ENCODE measurements around the gene GRIK1. TPM values are rescaled to one million over a fixed set of nuclear protein-coding genes. Genes with fewer than 3 reads are reported as not detected.

The GRIK1 gene
- total and polyA plus RNA-seq, 12 donors = not detected

- Histone ChIP-seq H3K36me3 (no peaks in the 10 kb centered on the region), H3K4me1 (peaks cover 0 to 10% (median 7%) of the 10 kb centered on the region in 9 donors), H3K9me3 (no peaks in the 10 kb centered on the region), H3K4me3 (no peak overlapping the region), H3K27ac (no peak overlapping the region), H3K27me3 (peaks cover 0 to 48% (median 33%) of the 10 kb centered on the region in 7 donors)
- no peak for DNase-seq
- TF ChIP-seq CTCF (IDR thresholded peaks at IDR 0.05) = peak in 4 of 9 donors; percentile 33 to 51 (median 36)
- 54 to 67% methylated on average over 4 of the region's 4 CpGs for WGBS, 2 donors
- no peak for ATAC-seq
- intact Hi-C loops (cut with DNase I) = no loop called here
Measured at GRCh38 chr21:29943885-29944284, 4.1 kb upstream of the GRIK1 start.

- H3K9me3 ChIP-seq = no peaks in the 10 kb centered on the region
- no peak overlapping the region for H3K27ac ChIP-seq
- H3K27me3 ChIP-seq = peaks cover 0 to 67% (median 52%) of the 10 kb centered on the region in 7 donors
- no peak for DNase-seq
- H3K4me3 ChIP-seq = no peak overlapping the region
- no peaks in the 10 kb centered on the region for H3K36me3 ChIP-seq
- intact Hi-C loops (cut with DNase I) = no loop called here
- H3K4me1 ChIP-seq = peaks cover 0 to 11% (median 9%) of the 10 kb centered on the region in 9 donors
- WGBS, 2 donors = 95 to 96% methylated on average over 1 of the region's 1 CpG
- no peak for ATAC-seq
- no peak for TF ChIP-seq CTCF (IDR thresholded peaks at IDR 0.05)
Measured at GRCh38 chr21:29942034-29942433, 2.2 kb upstream of the GRIK1 start.

GRCh38 chr21:29940991-29941390 lies 1.2 kb upstream of the GRIK1 start:
- H3K4me3 ChIP-seq = no peak overlapping the region
- 47% methylated on average over 2 of the region's 2 CpGs for WGBS, 2 donors
- H3K4me1 ChIP-seq = peaks cover 0 to 11% (median 9%) of the 10 kb centered on the region in 9 donors
- H3K27ac ChIP-seq = no peak overlapping the region
- H3K27me3 ChIP-seq = peaks cover 0 to 77% (median 60%) of the 10 kb centered on the region in 7 donors
- ATAC-seq = no peak
- DNase-seq = no peak
- H3K9me3 ChIP-seq = no peaks in the 10 kb centered on the region
- no peak for TF ChIP-seq CTCF (IDR thresholded peaks at IDR 0.05)
- intact Hi-C loops (cut with DNase I) = no loop called here
- no peaks in the 10 kb centered on the region for H3K36me3 ChIP-seq

- Histone ChIP-seq H3K27ac (no peak overlapping the region), H3K4me3 (no peak overlapping the region), H3K27me3 (peaks cover 0 to 82% (median 60%) of the 10 kb centered on the region in 7 donors), H3K4me1 (peaks cover 0 to 11% (median 9%) of the 10 kb centered on the region in 9 donors), H3K36me3 (no peaks in the 10 kb centered on the region), H3K9me3 (no peaks in the 10 kb centered on the region)
- ATAC-seq (no peak), DNase-seq (no peak)
- WGBS, 2 donors = 16 to 18% methylated on average over 6 of the region's 6 CpGs
- intact Hi-C loops (cut with DNase I) = no loop called here
- no peak for TF ChIP-seq CTCF (IDR thresholded peaks at IDR 0.05)
Measured at GRCh38 chr21:29940361-29940760, 565 bp upstream of the GRIK1 start.

All from heart right ventricle (tissue), 16 donors.